ENCODE data around the gene PACRG. TPM values are rescaled to one million over a fixed set of nuclear protein-coding genes. Genes with fewer than 3 reads are reported as not detected.

Gene PACRG
- total and polyA plus RNA-seq, 10 of the 15 experiments (the other 5 are each of a cell fraction or from before 2014, with no cell fraction given), result not detected

DNA sequence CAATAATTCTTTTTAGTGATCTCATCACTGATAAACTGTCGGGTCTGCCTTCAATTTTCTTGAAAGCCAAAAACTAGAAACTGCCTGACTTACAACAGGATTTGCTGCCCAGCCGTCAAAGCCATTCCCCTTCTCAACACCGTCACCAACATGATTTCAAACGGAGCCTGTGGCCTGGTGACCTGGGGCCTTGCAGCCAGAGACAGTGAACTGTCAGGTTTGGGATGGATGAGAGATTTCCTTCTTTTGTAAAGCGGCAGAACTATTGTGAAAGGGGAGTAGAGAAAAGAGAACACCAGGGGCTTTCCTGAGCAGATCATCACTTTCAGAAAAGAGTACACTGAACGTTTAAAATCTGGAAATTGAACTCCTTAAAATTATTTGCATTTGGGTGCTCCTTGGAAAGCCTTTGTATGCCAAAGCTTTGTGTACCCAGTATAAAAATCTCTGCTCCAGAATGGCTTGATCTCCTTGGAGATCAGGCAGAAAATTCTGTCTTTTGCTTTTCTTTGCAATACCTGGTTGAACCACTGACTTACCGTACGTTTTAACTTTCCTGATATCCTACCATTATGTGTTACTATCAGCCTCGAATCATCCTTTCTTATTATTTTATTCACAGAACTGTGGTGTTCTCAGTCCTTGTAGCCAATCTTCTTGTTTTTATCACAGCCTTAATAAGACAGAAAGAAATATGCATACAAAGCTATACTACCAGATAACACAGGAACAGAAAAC is 125.2 kb downstream of the PACRG start:
- Histone ChIP-seq H3K9ac (ENCODE audit: control insufficient read depth, insufficient read depth, low read length) (no peak overlapping the region), H4K20me1 (ENCODE audit: control insufficient read depth, insufficient read depth) (no peaks in the 10 kb centered on the region), H3K36me3 (ENCODE audit: control insufficient read depth in 2 of 2, insufficient read depth in 2 of 2, low read length in 1 of 2) (no peaks in the 10 kb centered on the region), H3K9me3 (replicated peaks; ENCODE audit: control insufficient read depth, insufficient read depth, low read length) (no peaks in the 10 kb centered on the region), H2AFZ (ENCODE audit: control insufficient read depth, low read depth, low read length) (no peak overlapping the region), H3K4me2 (ENCODE audit: control insufficient read depth, insufficient read depth) (no peak overlapping the region), H3K27ac (ENCODE audit: control insufficient read depth, insufficient read depth) (no peak overlapping the region), H3K4me1 (ENCODE audit: control insufficient read depth, insufficient read depth, low read length) (no peaks in the 10 kb centered on the region), H3K79me2 (ENCODE audit: control insufficient read depth, insufficient read depth, low read length) (no peaks in the 10 kb centered on the region), H3K4me3 (no peak overlapping the region), H3K27me3 (replicated peaks in 1 of 2; ENCODE audit: control insufficient read depth in 2 of 2, insufficient read depth in 2 of 2, low read length in 1 of 2) (no peaks in the 10 kb centered on the region)
- FAIRE-seq (no peak), DNase-seq (ENCODE audit: low read depth, low spot score) (no peak), ATAC-seq (no peak)
- no peak for TF ChIP-seq RFX5 (IDR thresholded peaks at IDR 0.05; ENCODE audit: low read depth, low read length)
- TF ChIP-seq FOXK2 (IDR thresholded peaks at IDR 0.05), result no peak
- TF ChIP-seq, protein P1, sequence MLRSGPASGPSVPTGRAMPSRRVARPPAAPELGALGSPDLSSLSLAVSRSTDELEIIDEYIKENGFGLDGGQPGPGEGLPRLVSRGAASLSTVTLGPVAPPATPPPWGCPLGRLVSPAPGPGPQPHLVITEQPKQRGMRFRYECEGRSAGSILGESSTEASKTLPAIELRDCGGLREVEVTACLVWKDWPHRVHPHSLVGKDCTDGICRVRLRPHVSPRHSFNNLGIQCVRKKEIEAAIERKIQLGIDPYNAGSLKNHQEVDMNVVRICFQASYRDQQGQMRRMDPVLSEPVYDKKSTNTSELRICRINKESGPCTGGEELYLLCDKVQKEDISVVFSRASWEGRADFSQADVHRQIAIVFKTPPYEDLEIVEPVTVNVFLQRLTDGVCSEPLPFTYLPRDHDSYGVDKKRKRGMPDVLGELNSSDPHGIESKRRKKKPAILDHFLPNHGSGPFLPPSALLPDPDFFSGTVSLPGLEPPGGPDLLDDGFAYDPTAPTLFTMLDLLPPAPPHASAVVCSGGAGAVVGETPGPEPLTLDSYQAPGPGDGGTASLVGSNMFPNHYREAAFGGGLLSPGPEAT (IDR thresholded peaks at IDR 0.05; ENCODE audit: low read depth), result no peak
- TF ChIP-seq, protein P2, sequence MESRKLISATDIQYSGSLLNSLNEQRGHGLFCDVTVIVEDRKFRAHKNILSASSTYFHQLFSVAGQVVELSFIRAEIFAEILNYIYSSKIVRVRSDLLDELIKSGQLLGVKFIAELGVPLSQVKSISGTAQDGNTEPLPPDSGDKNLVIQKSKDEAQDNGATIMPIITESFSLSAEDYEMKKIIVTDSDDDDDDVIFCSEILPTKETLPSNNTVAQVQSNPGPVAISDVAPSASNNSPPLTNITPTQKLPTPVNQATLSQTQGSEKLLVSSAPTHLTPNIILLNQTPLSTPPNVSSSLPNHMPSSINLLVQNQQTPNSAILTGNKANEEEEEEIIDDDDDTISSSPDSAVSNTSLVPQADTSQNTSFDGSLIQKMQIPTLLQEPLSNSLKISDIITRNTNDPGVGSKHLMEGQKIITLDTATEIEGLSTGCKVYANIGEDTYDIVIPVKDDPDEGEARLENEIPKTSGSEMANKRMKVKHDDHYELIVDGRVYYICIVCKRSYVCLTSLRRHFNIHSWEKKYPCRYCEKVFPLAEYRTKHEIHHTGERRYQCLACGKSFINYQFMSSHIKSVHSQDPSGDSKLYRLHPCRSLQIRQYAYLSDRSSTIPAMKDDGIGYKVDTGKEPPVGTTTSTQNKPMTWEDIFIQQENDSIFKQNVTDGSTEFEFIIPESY (IDR thresholded peaks at IDR 0.05), result no peak
- TF ChIP-seq MXI1 (IDR thresholded peaks at IDR 0.05; ENCODE audit: low read depth, low read length), result no peak
- TF ChIP-seq FOS (IDR thresholded peaks at IDR 0.05; ENCODE audit: borderline replicate concordance, extremely low read depth, insufficient read length), result no peak
- TF ChIP-seq IKZF1 (conservative IDR thresholded peaks at IDR 0.05), result no peak
- TF ChIP-seq, protein P3, sequence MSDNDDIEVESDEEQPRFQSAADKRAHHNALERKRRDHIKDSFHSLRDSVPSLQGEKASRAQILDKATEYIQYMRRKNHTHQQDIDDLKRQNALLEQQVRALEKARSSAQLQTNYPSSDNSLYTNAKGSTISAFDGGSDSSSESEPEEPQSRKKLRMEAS (IDR thresholded peaks at IDR 0.05; ENCODE audit: low read depth, low read length), result no peak
- no peak for TF ChIP-seq RAD21 (IDR thresholded peaks at IDR 0.05; ENCODE audit: insufficient read depth, low read depth, low read length)
- TF ChIP-seq, protein P4, sequence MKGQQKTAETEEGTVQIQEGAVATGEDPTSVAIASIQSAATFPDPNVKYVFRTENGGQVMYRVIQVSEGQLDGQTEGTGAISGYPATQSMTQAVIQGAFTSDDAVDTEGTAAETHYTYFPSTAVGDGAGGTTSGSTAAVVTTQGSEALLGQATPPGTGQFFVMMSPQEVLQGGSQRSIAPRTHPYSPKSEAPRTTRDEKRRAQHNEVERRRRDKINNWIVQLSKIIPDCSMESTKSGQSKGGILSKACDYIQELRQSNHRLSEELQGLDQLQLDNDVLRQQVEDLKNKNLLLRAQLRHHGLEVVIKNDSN (IDR thresholded peaks at IDR 0.05; ENCODE audit: borderline replicate concordance, extremely low read length, insufficient read depth, low read depth, low read length), result no peak
- TF ChIP-seq, protein P5, sequence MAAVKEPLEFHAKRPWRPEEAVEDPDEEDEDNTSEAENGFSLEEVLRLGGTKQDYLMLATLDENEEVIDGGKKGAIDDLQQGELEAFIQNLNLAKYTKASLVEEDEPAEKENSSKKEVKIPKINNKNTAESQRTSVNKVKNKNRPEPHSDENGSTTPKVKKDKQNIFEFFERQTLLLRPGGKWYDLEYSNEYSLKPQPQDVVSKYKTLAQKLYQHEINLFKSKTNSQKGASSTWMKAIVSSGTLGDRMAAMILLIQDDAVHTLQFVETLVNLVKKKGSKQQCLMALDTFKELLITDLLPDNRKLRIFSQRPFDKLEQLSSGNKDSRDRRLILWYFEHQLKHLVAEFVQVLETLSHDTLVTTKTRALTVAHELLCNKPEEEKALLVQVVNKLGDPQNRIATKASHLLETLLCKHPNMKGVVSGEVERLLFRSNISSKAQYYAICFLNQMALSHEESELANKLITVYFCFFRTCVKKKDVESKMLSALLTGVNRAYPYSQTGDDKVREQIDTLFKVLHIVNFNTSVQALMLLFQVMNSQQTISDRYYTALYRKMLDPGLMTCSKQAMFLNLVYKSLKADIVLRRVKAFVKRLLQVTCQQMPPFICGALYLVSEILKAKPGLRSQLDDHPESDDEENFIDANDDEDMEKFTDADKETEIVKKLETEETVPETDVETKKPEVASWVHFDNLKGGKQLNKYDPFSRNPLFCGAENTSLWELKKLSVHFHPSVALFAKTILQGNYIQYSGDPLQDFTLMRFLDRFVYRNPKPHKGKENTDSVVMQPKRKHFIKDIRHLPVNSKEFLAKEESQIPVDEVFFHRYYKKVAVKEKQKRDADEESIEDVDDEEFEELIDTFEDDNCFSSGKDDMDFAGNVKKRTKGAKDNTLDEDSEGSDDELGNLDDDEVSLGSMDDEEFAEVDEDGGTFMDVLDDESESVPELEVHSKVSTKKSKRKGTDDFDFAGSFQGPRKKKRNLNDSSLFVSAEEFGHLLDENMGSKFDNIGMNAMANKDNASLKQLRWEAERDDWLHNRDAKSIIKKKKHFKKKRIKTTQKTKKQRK (IDR thresholded peaks at IDR 0.05; ENCODE audit: low read depth, low read length), result no peak
- no peak for TF ChIP-seq POLR2AphosphoS5 (IDR thresholded peaks at IDR 0.05; ENCODE audit: low read length)
- TF ChIP-seq JUND (IDR thresholded peaks at IDR 0.05; ENCODE audit: low read depth, low read length), result no peak
- no peak for TF ChIP-seq PAX5 (IDR thresholded peaks at IDR 0.05; ENCODE audit: borderline replicate concordance, low read depth, low read length)
- ChIA-PET RAD21 (ENCODE audit: unreplicated experiment) (no interaction called here), CTCF (no interaction called here), SMC1A (ENCODE audit: uncharacterized antibody, unreplicated experiment) (no interaction called here), POLR2A (no interaction called here)
- in situ Hi-C loops (cut with MboI) (no loop called here), intact Hi-C loops (cut with micrococcal nuclease; ENCODE audit: unreplicated experiment) (no loop called here)
- BruUV-seq (replicated peaks), result no TSS peak
- WGBS (ENCODE audit: insufficient coverage, insufficient replicate concordance, low lambda C conversion rate, missing lambda C conversion rate), result 11% methylated on average over 9 of the region's 9 CpGs
